Epithelial cell of esophagus (primary cell): ENCODE data around the gene SPSB1.

Experiments used
- DNase-seq: peaks from one replicate; pipeline ENCODE4 v3.0.0; 2010; ENCODE audit warnings: low read depth
- H3K4me3 ChIP-seq: 2 replicates; pipeline ENCODE4 v1.5.1; 2011; ENCODE audit warnings: mild to moderate bottlenecking, low read length, control low read depth
- CTCF ChIP-seq: IDR thresholded peaks from 2 replicates; pipeline ENCODE4 v1.5.1; 2011; ENCODE audit warnings: low read depth, mild to moderate bottlenecking, low read length, control low read depth, inconsistent platforms; ENCODE audit not compliant: insufficient read depth; ENCODE audit errors: missing control alignments

Gene SPSB1

GRCh38 chr1:9309080-9309479, 16.4 kb downstream of the SPSB1 start:
- TF ChIP-seq CTCF: no peak
- no peak for DNase-seq
- H3K4me3 ChIP-seq: no peak overlapping the region

- no peak overlapping the region for H3K4me3 ChIP-seq
- TF ChIP-seq CTCF: no peak
- DNase-seq: no peak
Observed at GRCh38 chr1:9309991-9310390, 17.3 kb downstream of the SPSB1 start.

DNA sequence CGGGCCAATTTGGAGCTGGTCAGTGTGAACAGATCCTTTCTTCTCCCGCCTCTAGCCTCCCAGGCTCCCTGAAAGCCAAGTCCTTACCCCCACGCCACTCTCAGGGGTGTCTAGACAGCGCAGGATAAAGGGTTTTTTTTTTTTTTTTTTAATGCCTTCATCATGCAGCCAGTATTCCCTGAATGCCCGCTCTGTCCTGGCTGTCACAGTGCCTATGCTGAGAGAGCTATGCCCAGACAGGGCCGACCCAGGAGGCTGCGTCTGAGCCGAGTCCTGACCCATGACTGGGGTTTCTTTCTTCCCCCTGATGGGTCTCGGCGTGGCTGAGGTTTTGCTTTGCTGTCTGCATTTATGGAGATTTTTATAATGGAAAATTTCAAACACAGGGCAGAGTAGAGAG, 18.3 kb downstream of the SPSB1 start:
- no peak for TF ChIP-seq CTCF
- DNase-seq: no peak
- no peak overlapping the region for H3K4me3 ChIP-seq

DNA sequence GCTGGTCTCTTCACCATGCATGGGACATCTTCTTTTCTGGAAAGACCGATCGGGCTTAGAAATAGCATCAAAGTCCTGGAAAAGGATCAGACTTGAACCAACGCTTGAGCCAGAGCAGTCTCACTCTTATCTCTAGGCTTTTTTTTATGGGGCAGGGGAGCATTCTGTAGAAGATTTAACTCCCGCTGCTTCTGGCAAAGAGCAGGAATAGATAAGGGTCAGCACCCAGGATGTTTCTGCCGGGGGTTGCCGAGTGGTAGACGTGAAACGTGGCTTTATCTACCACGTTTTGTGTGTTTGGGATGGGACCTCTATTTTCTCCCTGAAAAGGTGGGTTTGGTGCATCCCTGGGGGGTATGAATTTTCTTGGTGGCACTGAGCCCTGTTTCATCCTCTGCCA, 18.8 kb downstream of the SPSB1 start:
- DNase-seq: no peak
- TF ChIP-seq CTCF: no peak
- H3K4me3 ChIP-seq: no peak overlapping the region

- TF ChIP-seq CTCF: no peak
- H3K4me3 ChIP-seq: no peak overlapping the region
- no peak for DNase-seq
Observed at GRCh38 chr1:9312168-9312720, 19.6 kb downstream of the SPSB1 start.

GRCh38 chr1:9313576-9313975, 20.9 kb downstream of the SPSB1 start:
- DNase-seq: no peak
- no peak for TF ChIP-seq CTCF
- no peak overlapping the region for H3K4me3 ChIP-seq

DNA sequence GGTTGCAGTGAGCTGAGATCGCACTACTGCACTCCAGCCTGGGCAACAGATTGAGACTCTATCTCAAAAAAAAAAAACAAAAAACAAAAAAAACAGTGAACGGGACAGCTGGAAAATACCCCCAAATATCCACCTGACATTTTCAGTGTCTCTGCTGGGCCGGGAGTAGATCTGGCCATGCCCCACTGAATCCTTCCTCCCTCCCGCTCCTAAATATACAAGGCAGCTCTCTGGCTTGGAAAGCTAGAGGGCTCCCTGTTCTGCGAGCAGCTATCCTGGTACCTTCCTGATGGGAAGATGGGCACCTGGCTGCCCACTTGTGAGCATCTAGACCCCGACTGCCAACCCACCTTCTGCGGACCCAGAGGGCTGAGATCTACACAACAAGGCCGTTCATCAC, 21.4 kb downstream of the SPSB1 start:
- no peak for TF ChIP-seq CTCF
- H3K4me3 ChIP-seq: no peak overlapping the region
- DNase-seq: no peak
